NOMO-1 (cell line): ENCODE measurements around the gene C1QTNF3.
A peak's percentile ranks its signal among the peaks of the same experiment; 100 is the strongest.

ENCODE experiments used
- DNase-seq, 2 experiments: peaks; one replicate each; lab custom pipeline; 2025; ENCODE audit not compliant: unreplicated experiment in 2 of 2; lab: John Stamatoyannopoulos, UW

The C1QTNF3 gene

GRCh38 chr5:34002629-34003328 is 40.2 kb downstream of the C1QTNF3 start:
- no peak for DNase-seq

- DNase-seq, result peak; percentile 60 to 82
These were observed 41.7 kb downstream of the C1QTNF3 start for GRCh38 chr5:34001241-34001841.

- DNase-seq, result no peak
These were observed 43.0 kb downstream of the C1QTNF3 start for GRCh38 chr5:33999978-34000377.

- DNase-seq, result peak; percentile 93 to 99
These were observed 45.6 kb downstream of the C1QTNF3 start for GRCh38 chr5:33997331-33997983.

- peak; percentile 43 to 68 for DNase-seq
These were observed 47.1 kb downstream of the C1QTNF3 start for GRCh38 chr5:33995865-33996264.

- no peak for DNase-seq
These were observed 48.2 kb downstream of the C1QTNF3 start for GRCh38 chr5:33994845-33995244.

- no peak for DNase-seq
These were observed 50.1 kb downstream of the C1QTNF3 start for GRCh38 chr5:33992864-33993263.

- no peak for DNase-seq
These were observed 57.6 kb downstream of the C1QTNF3 start for GRCh38 chr5:33985447-33985846.

GRCh38 chr5:33984671-33985124 is 58.3 kb downstream of the C1QTNF3 start, which contains the start of gene SLC45A2:
Gene SLC45A2, minus strand, starts transcription at chr5:33984693. Its CDS starts 110 bp downstream, at chr5:33984583.
- no peak for DNase-seq

GRCh38 chr5:33984178-33984577 is 58.8 kb downstream of the C1QTNF3 start:
- no peak for DNase-seq

GRCh38 chr5:33981408-33982162 is 61.4 kb downstream of the C1QTNF3 start:
- no peak for DNase-seq

- no peak for DNase-seq
These were observed 63.0 kb downstream of the C1QTNF3 start for GRCh38 chr5:33980030-33980429.

GRCh38 chr5:33978306-33978705 is 64.7 kb downstream of the C1QTNF3 start:
- DNase-seq, result no peak

GRCh38 chr5:33976307-33976706 is 66.7 kb downstream of the C1QTNF3 start:
- DNase-seq, result no peak

- no peak for DNase-seq
These were observed 67.2 kb downstream of the C1QTNF3 start for GRCh38 chr5:33975852-33976251.

GRCh38 chr5:33973271-33973670 is 69.7 kb downstream of the C1QTNF3 start:
- no peak for DNase-seq

- DNase-seq, result peak; percentile 59 to 64
These were observed 73.2 kb downstream of the C1QTNF3 start for GRCh38 chr5:33969572-33970452.

GRCh38 chr5:33968211-33969005 is 74.6 kb downstream of the C1QTNF3 start:
- DNase-seq, result no peak
